GM18951 (cell line): Measurements from ENCODE around the gene ADGRG3.

Experiments used
- POLR2A ChIP-seq: IDR thresholded peaks from 4 replicates; pipeline ENCODE4 v1.6.1; 2011; ENCODE audit warnings: mild to moderate bottlenecking; ENCODE audit not compliant: insufficient read length, insufficient read depth; ENCODE audit errors: extremely low read depth
- in situ Hi-C: fragments of 300-500 bp; cut with MboI; formaldehyde crosslinking; loops from one replicate; pipeline ENCODE4 v1.12.0; 2022; ENCODE audit warnings: low sequenced_read_pairs, mixed read lengths, inconsistent platforms; ENCODE audit not compliant: unreplicated experiment

The ADGRG3 gene

GRCh38 chr16:57679016-57679415 is 10.9 kb downstream of the ADGRG3 start:
- in situ Hi-C loops = no loop called here
- TF ChIP-seq POLR2A = no peak

- no peak for TF ChIP-seq POLR2A
- in situ Hi-C loops = no loop called here
Observed at GRCh38 chr16:57679767-57680482, 11.8 kb downstream of the ADGRG3 start.

DNA sequence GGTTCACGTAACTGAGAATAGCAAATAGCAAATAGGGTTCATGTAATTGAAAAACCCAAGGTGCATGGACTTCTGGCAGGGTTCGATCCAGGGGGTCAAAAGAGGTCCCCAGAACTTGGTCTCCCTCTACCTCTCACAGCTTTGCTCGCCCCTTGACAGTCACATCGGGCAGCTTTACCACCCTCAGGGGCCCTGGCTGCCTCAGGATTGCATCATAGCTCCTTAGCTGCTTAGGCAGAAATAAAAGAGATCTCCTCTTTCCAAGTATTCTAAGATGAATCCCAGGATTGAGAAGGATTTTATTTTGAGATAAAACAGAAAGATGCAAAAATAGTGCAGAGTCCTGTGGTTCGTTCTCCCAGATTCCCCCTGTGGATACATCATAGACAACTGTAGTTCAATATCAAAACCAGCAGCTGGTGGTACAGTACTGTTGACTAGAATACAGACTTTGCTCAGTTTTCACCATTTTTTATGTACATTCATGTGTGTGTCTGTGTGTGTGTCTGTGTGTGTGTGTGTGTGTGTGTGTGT is 12.8 kb downstream of the ADGRG3 start:
- in situ Hi-C loops = no loop called here
- no peak for TF ChIP-seq POLR2A

GRCh38 chr16:57681950-57682728 is 14.0 kb downstream of the ADGRG3 start:
- in situ Hi-C loops = no loop called here
- TF ChIP-seq POLR2A = no peak

DNA sequence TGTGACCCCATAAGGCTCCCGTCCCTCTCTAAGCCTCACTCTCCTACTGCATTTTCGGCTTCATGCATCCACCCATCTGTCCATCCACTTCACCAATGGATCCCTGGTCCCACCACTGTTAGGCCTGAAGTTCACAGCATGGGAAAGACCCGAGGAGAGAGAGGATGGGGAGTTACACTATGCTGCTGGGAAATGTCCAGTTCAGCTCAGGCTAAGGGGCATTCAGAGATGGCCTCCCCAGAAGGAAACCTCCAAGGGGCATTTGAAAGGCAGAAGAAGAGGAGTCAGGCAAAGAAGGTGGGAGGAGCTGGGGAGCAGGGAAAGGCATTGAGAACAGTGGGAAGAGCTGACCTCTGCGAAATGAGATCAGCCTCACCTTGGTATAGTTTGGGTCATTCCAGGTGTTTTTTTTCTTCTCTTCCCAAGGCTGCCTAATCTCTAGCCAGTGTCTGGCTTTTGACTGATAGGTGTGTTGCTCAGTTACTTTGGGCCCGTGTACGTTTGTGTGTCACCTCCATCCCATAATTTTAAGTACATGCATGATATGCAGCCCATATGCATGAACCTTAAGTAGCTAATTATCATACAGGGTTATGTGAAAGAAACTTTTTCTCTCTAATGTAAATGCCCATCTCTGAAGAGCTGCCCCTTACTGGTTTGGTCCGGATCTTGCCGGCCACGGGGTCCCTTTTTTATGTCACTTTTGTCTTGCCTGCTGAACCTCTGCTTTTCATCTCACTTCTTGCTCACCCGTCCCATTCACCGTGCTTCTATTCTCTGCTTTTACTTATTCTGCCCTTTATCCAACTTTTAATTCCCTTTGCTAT is 14.9 kb downstream of the ADGRG3 start:
- TF ChIP-seq POLR2A = no peak
- in situ Hi-C loops = no loop called here

- in situ Hi-C loops = no loop called here
- TF ChIP-seq POLR2A = no peak
Observed at GRCh38 chr16:57683636-57684545, 15.8 kb downstream of the ADGRG3 start.

DNA sequence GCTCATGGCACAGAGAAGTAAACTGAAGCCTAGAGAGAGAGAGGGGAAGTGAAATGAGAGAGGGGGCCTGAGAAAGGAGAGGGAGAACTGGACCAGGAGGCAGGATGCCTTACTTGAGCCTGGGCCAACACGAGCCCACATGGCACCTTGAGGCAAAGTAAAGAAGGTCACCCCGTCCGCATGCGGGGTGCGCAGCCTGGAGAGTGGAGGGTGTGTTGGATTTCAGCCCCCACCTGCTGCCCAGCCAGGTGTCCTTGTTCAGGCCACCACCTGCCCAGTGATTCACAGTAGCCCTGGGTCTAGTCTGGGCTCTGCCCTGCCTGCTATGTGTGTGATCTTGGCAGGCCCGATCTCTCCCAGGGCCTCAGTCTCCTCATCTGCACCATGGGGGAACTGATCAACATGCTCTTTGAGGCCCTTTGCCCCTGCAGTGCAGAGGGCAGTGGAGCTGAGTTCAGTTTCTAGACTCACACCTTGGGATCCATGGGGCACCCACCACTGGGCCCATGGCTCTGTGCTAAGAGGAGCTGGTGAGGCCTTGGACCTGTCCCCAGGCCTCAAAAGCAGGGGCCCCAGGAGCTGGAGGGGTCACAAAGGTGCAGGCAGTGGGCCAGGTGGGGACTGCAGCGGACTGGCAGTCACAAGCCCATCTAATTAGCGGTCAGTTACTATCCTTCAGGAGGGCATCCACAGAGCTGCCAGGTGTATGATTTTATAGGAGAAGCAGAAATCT is 16.7 kb downstream of the ADGRG3 start:
- in situ Hi-C loops = no loop called here
- TF ChIP-seq POLR2A = no peak

GRCh38 chr16:57685633-57686032 is 17.5 kb downstream of the ADGRG3 start:
- in situ Hi-C loops = no loop called here
- no peak for TF ChIP-seq POLR2A

- in situ Hi-C loops = no loop called here
Observed at GRCh38 chr16:57686577-57686976, 18.5 kb downstream of the ADGRG3 start.

DNA sequence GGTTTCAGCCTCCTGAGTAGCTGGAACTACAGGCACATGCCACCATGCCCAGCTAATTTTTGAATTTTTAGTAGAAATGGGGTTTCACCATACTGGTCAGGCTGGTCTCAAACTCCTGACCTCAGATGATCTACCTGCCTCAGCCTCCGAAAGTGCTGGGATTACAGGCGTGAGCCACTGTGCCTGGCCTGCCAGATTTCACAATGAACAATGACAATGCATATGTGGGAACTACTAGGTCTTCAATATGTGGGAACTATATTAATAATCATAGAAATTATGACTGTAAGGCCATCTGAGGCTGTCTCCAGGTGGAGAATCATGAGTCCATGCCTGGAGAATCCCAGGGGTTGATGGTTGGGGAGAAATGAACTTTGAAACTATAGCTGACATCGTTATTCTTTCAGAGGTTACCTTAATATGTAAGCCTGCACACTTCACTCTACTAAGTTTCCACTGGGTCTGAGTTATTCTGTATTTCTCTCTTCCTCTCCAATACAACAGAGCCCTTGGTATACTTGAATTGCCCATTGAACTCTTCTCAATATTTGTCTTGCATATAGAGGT is 19.3 kb downstream of the ADGRG3 start:
- in situ Hi-C loops = no loop called here

More at GRCh38 chr16:57686577-57686976, 18.5 kb downstream of the ADGRG3 start:
- TF ChIP-seq POLR2A = no peak

GRCh38 chr16:57688487-57688986 is 20.4 kb downstream of the ADGRG3 start:
- in situ Hi-C loops = no loop called here

More for the DNA sequence above, 19.3 kb downstream of the ADGRG3 start:
- TF ChIP-seq POLR2A = no peak

More at GRCh38 chr16:57688487-57688986, 20.4 kb downstream of the ADGRG3 start:
- no peak for TF ChIP-seq POLR2A
